ENCODE measurements around the gene TMEM127. TPM values are rescaled to one million over a fixed set of nuclear protein-coding genes. Genes with fewer than 3 reads are reported as not detected.
A peak's percentile ranks its signal among the peaks of the same experiment; 100 is the strongest.

Gene TMEM127
- polyA plus RNA-seq, 2 of the 4 experiments (the other 2 are of a cell fraction) = 31.9 to 38.7 TPM

GRCh38 chr2:96274355-96275056, 8.7 kb upstream of the TMEM127 start:
- TF ChIP-seq MAFK (IDR thresholded peaks at IDR 0.05; ENCODE audit: partially characterized antibody) = no peak
- TF ChIP-seq BCL3 (IDR thresholded peaks at IDR 0.05) = 0 out of 3 replicates have a peak, but pooled peaks have one; percentile 31
- Histone ChIP-seq H3K9me3 (no peaks in the 10 kb centered on the region), H3K27ac (no peak overlapping the region), H3K4me1 (no peaks in the 10 kb centered on the region), H3K4me3 (no peak overlapping the region), H3K4me2 (no peak overlapping the region)
- FAIRE-seq = no peak
- DNase-seq (ENCODE audit: low read depth in 1 of 2, low spot score in 1 of 2) = no peak
- 90% methylated on average over 6 of the region's 7 CpGs for WGBS (ENCODE audit: missing lambda C conversion rate)
- CTCF ChIA-PET = no interaction called here
- peak in 1 of 2 experiments; percentile 7; a peak in 2 of 6 replicates for ATAC-seq
- POLR2A ChIA-PET = interaction anchor here (0.7 to 1.2 kb wide), 3 partner anchors 17 to 61 kb away, joined by 4 to 5 read pairs (median 4); partner anchors contain the start of gene NCAPH

GRCh38 chr2:96273763-96274162, 8.0 kb upstream of the TMEM127 start:
- CTCF ChIA-PET = interaction anchor here (0.6 kb wide), 3 partner anchors 79 to 249 kb away, joined by 3 to 4 read pairs (median 4); no protein-coding TSS in a partner anchor
- H3K9me3 ChIP-seq = no peaks in the 10 kb centered on the region
- FAIRE-seq (no peak), DNase-seq (ENCODE audit: low read depth in 1 of 2, low spot score in 1 of 2) (no peak), ATAC-seq (no peak)
- H3K27ac ChIP-seq = no peak overlapping the region
- TF ChIP-seq HDAC2 (IDR thresholded peaks at IDR 0.05) (no peak), FOXS1 (CRISPR knock-in tag; IDR thresholded peaks at IDR 0.05) (no peak), GATA3 (IDR thresholded peaks at IDR 0.05; ENCODE audit: borderline replicate concordance) (no peak), EHMT2 (IDR thresholded peaks at IDR 0.05; ENCODE audit: low read depth) (no peak), ZC3H11A (IDR thresholded peaks at IDR 0.05) (no peak)
- no peak overlapping the region for H3K4me3 ChIP-seq
- no peaks in the 10 kb centered on the region for H3K4me1 ChIP-seq
- H3K4me2 ChIP-seq = no peak overlapping the region
- 72% methylated on average over 3 of the region's 3 CpGs for WGBS (ENCODE audit: missing lambda C conversion rate)
- POLR2A ChIA-PET = interaction anchor here (0.7 to 1.2 kb wide), 3 partner anchors 17 to 62 kb away, joined by 4 to 5 read pairs (median 4); partner anchors contain the start of gene NCAPH

- Histone ChIP-seq H3K4me1 (peaks cover 7% of the 10 kb centered on the region), H3K9me3 (no peaks in the 10 kb centered on the region), H3K4me3 (no peak overlapping the region), H3K27ac (no peak overlapping the region), H3K4me2 (no peak overlapping the region)
- DNase-seq (ENCODE audit: low read depth in 1 of 2, low spot score in 1 of 2) (peak in 1 of 2 experiments; percentile 26), FAIRE-seq (no peak), ATAC-seq (no peak)
- no peak for TF ChIP-seq MAX (IDR thresholded peaks at IDR 0.05)
- no peak for TF ChIP-seq ESRRA (IDR thresholded peaks at IDR 0.05; ENCODE audit: borderline replicate concordance, low read length)
- no peak for TF ChIP-seq HES2 (IDR thresholded peaks at IDR 0.05)
- no peak for TF ChIP-seq EHMT2 (IDR thresholded peaks at IDR 0.05; ENCODE audit: low read depth)
- no peak for TF ChIP-seq MAZ (IDR thresholded peaks at IDR 0.05; ENCODE audit: borderline replicate concordance, low read depth, low read length)
- TF ChIP-seq RARB (CRISPR knock-in tag; IDR thresholded peaks at IDR 0.05) = no peak
- TF ChIP-seq ZC3H11A (IDR thresholded peaks at IDR 0.05) = no peak
- TF ChIP-seq NFE2L2 (conservative IDR thresholded peaks at IDR 0.05; ENCODE audit: low read length) = no peak
- no peak for TF ChIP-seq CEBPB (IDR thresholded peaks at IDR 0.05)
- no peak for TF ChIP-seq POLR2A (IDR thresholded peaks at IDR 0.05; ENCODE audit: low read length)
- TF ChIP-seq CHD2 (IDR thresholded peaks at IDR 0.05; ENCODE audit: low read length, partially characterized antibody) = no peak
- TF ChIP-seq RAD21 (conservative IDR thresholded peaks at IDR 0.05 in 1 of 2, IDR thresholded peaks at IDR 0.05 in 1 of 2) = no peak
- no peak for TF ChIP-seq BHLHE40 (IDR thresholded peaks at IDR 0.05; ENCODE audit: low read depth, low read length)
- TF ChIP-seq E2F6 (IDR thresholded peaks at IDR 0.05; ENCODE audit: borderline replicate concordance, low read depth) = no peak
- TF ChIP-seq ZFP36 (IDR thresholded peaks at IDR 0.05; ENCODE audit: borderline replicate concordance, partially characterized antibody) = no peak
- TF ChIP-seq HOXA7 (CRISPR knock-in tag; IDR thresholded peaks at IDR 0.05) = no peak
- TF ChIP-seq PHF8 (IDR thresholded peaks at IDR 0.05; ENCODE audit: borderline replicate concordance, low read depth) = no peak
- no peak for TF ChIP-seq BCL3 (IDR thresholded peaks at IDR 0.05)
- POLR2A ChIA-PET = no interaction called here
- CTCF ChIA-PET = interaction anchor here (1.2 to 1.6 kb wide), 2 partner anchors 13 to 57 kb away, joined by 3 to 6 read pairs; no protein-coding TSS in a partner anchor
- WGBS (ENCODE audit: missing lambda C conversion rate) = 91% methylated on average over 3 of the region's 3 CpGs
These were observed 6.2 kb upstream of the TMEM127 start for GRCh38 chr2:96271995-96272394.

All from A549 (cell line).